ENCODE measurements around the gene HRK. TPM values are rescaled to one million over a fixed set of nuclear protein-coding genes. Genes with fewer than 3 reads are reported as not detected.

The HRK gene
- total RNA-seq, 6 donors from 2014 or later: 0.06 to 0.33 (median 0.13) TPM; not detected in 3

DNA sequence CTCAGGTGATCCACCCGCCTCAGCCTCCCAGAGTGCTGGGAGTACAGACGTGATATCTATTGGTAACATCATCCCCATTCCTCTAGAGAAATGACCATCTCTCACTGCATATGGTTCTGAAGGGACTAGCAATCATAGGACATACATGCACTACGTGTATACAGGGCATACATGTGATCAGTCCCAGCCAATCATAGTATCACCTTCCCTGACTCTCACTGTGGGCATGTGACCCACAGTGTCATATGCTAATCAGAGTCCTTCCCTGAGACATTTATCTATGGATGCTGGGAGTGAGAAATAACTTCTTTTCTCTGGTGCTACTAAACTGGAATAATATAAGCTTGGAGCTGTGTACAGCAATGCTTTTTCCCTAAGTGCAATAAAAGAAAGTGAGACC, 17.4 kb upstream of the HRK start:
- 64 to 74% methylated on average over 3 of the region's 3 CpGs for WGBS, 2 donors
- TF ChIP-seq, protein P1, sequence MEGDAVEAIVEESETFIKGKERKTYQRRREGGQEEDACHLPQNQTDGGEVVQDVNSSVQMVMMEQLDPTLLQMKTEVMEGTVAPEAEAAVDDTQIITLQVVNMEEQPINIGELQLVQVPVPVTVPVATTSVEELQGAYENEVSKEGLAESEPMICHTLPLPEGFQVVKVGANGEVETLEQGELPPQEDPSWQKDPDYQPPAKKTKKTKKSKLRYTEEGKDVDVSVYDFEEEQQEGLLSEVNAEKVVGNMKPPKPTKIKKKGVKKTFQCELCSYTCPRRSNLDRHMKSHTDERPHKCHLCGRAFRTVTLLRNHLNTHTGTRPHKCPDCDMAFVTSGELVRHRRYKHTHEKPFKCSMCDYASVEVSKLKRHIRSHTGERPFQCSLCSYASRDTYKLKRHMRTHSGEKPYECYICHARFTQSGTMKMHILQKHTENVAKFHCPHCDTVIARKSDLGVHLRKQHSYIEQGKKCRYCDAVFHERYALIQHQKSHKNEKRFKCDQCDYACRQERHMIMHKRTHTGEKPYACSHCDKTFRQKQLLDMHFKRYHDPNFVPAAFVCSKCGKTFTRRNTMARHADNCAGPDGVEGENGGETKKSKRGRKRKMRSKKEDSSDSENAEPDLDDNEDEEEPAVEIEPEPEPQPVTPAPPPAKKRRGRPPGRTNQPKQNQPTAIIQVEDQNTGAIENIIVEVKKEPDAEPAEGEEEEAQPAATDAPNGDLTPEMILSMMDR (IDR thresholded peaks at IDR 0.05): no peak
- TF ChIP-seq POLR2A (IDR thresholded peaks at IDR 0.05): no peak
- TF ChIP-seq EP300 (IDR thresholded peaks at IDR 0.05): no peak
- TF ChIP-seq POLR2AphosphoS5 (IDR thresholded peaks at IDR 0.05): no peak

DNA sequence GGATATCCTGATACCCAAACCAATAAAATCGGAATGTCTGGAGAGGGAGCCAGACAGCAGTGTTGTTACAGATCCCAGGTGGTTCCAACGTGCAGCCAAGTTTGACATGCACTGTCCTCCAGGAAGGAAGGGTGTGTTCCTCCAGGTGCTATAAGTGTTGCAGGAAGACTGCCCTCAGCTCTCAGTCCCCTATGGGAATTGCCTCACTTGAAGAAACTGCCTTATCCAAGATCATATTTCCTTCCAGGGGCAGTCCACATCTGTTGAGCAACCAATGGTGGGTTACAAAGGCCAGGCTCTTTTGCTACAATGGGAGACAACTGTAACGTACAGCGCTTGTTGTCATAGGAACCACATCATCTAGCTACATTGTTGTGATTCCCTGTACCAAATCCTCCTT, 16.2 kb upstream of the HRK start:
- Histone ChIP-seq H3K36me3 (no peaks in the 10 kb centered on the region), H3K4me1 (no peaks in the 10 kb centered on the region), H3K4me3 (no peak overlapping the region), H3K27me3 (no peaks in the 10 kb centered on the region), H3K27ac (no peak overlapping the region), H3K9me3 (no peaks in the 10 kb centered on the region)
- DNase-seq: no peak
- ATAC-seq (ENCODE audit: low FRiP score in 2 of 2): no peak
- TF ChIP-seq, protein P1 (IDR thresholded peaks at IDR 0.05): no peak
- TF ChIP-seq EP300 (IDR thresholded peaks at IDR 0.05) (no peak), POLR2A (IDR thresholded peaks at IDR 0.05) (no peak), POLR2AphosphoS5 (IDR thresholded peaks at IDR 0.05) (no peak)
- 65 to 83% methylated on average over 3 to 4 of the region's 4 CpGs for WGBS, 2 donors

More for the DNA sequence above, 17.4 kb upstream of the HRK start:
- no peak overlapping the region for H3K27ac ChIP-seq
- H3K4me1 ChIP-seq: no peaks in the 10 kb centered on the region
- ATAC-seq (ENCODE audit: low FRiP score in 2 of 2) (no peak), DNase-seq (no peak)
- H3K27me3 ChIP-seq: no peaks in the 10 kb centered on the region
- H3K4me3 ChIP-seq: no peak overlapping the region
- H3K36me3 ChIP-seq: no peaks in the 10 kb centered on the region
- no peaks in the 10 kb centered on the region for H3K9me3 ChIP-seq

DNA sequence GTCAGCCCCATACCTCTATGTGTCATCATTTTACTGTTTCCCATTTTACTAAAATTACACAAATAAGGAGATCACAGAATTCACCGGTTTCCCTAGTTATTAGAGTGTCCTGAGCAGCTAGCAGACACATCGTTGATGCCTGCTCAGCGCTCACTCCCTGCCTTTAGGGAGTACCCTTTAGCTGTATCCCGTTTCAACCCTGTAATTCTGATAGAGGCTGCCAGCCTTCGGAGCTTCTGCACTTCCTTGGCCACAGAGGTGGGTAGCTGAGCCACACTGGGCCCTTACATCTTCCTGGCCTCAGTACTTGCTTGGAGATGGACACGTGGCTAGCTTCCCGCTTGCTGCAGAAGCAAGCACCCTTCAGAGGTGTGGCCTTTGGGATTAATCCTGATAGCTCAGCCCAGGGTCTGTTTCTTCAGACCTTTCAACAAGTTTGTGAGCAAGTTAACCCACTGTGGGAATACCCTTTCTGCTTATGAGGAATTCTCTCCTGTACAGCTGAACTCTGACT, 15.2 kb upstream of the HRK start:
- no peak for ATAC-seq (ENCODE audit: low FRiP score in 2 of 2)
- Histone ChIP-seq H3K9me3 (no peaks in the 10 kb centered on the region), H3K4me1 (no peaks in the 10 kb centered on the region), H3K4me3 (no peak overlapping the region), H3K27me3 (no peaks in the 10 kb centered on the region), H3K27ac (no peak overlapping the region), H3K36me3 (no peaks in the 10 kb centered on the region)
- TF ChIP-seq POLR2A (IDR thresholded peaks at IDR 0.05): no peak
- TF ChIP-seq POLR2AphosphoS5 (IDR thresholded peaks at IDR 0.05): no peak
- no peak for TF ChIP-seq EP300 (IDR thresholded peaks at IDR 0.05)
- TF ChIP-seq, protein P1 (IDR thresholded peaks at IDR 0.05): no peak
- DNase-seq: no peak
- 67 to 79% methylated on average over 5 to 7 of the region's 7 CpGs for WGBS, 2 donors

DNA sequence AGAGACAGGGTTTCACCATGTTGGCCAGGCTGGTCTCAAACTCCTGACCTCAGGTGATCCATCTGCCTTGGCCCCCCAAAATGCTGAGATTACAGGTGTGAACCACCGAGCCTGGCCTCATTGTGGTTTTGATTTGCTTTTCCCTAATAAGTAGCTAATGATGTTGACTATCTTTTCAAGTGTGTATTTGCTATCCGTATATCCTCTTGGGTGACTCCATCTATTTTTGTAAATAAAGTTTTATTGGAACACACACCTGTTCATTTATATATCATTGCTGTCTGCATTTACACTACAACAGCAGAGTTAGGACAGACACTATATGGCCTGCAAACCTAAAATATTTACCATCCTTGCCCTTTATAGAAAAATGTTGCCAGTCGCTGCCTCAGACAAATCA, 13.7 kb upstream of the HRK start:
- no peak for TF ChIP-seq POLR2A (IDR thresholded peaks at IDR 0.05)
- TF ChIP-seq, protein P1 (IDR thresholded peaks at IDR 0.05): no peak
- TF ChIP-seq POLR2AphosphoS5 (IDR thresholded peaks at IDR 0.05): no peak
- no peak for TF ChIP-seq EP300 (IDR thresholded peaks at IDR 0.05)
- no peaks in the 10 kb centered on the region for H3K4me1 ChIP-seq
- no peak for DNase-seq
- H3K9me3 ChIP-seq: no peaks in the 10 kb centered on the region
- no peak overlapping the region for H3K27ac ChIP-seq
- ATAC-seq (ENCODE audit: low FRiP score in 2 of 2): no peak
- 88% methylated on average over 3 of the region's 3 CpGs for WGBS, 2 donors
- no peaks in the 10 kb centered on the region for H3K27me3 ChIP-seq
- no peak overlapping the region for H3K4me3 ChIP-seq
- H3K36me3 ChIP-seq: no peaks in the 10 kb centered on the region
